ENCODE measurements around the gene U2AF2.

U2AF2 gene

GRCh38 chr19:55683449-55684261 is 28.8 kb downstream of the U2AF2 start:
- no peak for DNase-seq (ENCODE audit: low spot score)

GRCh38 chr19:55684946-55685681 is 30.3 kb downstream of the U2AF2 start:
- no peak for TF ChIP-seq CTCF (IDR thresholded peaks at IDR 0.05)
- H3K27ac ChIP-seq = no peak overlapping the region
- DNase-seq (ENCODE audit: low spot score) = no peak
- no peak overlapping the region for H3K4me3 ChIP-seq

More at GRCh38 chr19:55683449-55684261, 28.8 kb downstream of the U2AF2 start:
- no peak overlapping the region for H3K27ac ChIP-seq
- no peak overlapping the region for H3K4me3 ChIP-seq
- TF ChIP-seq CTCF (IDR thresholded peaks at IDR 0.05) = no peak

GRCh38 chr19:55685776-55686175 is 30.9 kb downstream of the U2AF2 start:
- DNase-seq (ENCODE audit: low spot score) = no peak

GRCh38 chr19:55686311-55687050 is 31.6 kb downstream of the U2AF2 start:
- TF ChIP-seq CTCF (IDR thresholded peaks at IDR 0.05) = no peak
- no peak for DNase-seq (ENCODE audit: low spot score)
- Histone ChIP-seq H3K27ac (no peak overlapping the region), H3K4me3 (no peak overlapping the region)

More at GRCh38 chr19:55685776-55686175, 30.9 kb downstream of the U2AF2 start:
- H3K27ac ChIP-seq = no peak overlapping the region
- TF ChIP-seq CTCF (IDR thresholded peaks at IDR 0.05) = no peak
- no peak overlapping the region for H3K4me3 ChIP-seq

GRCh38 chr19:55687281-55688201 is 32.7 kb downstream of the U2AF2 start:
- no peak for DNase-seq (ENCODE audit: low spot score)
- no peak for TF ChIP-seq CTCF (IDR thresholded peaks at IDR 0.05)
- Histone ChIP-seq H3K27ac (no peak overlapping the region), H3K4me3 (no peak overlapping the region)
